Liver (tissue), 9 donors: ENCODE results near the gene SLFN12L. TPM values are rescaled to one million over a fixed set of nuclear protein-coding genes. Genes with fewer than 3 reads are reported as not detected.
A peak's percentile ranks its signal among the peaks of the same experiment; 100 is the strongest.
"Not testable (repeated sequence)": the region's sequence is repeated elsewhere in the genome, so short reads cannot be mapped to it uniquely, and the experiment has no call there.

Experiments used
- DNase-seq: peaks from one replicate; pipeline ENCODE4 v3.0.0-alpha.2; 2017; ENCODE audit warnings: low spot score
- H3K27ac ChIP-seq, 2 donors: one replicate each; pipeline ENCODE4 v1.7.0; 2013; ENCODE audit warnings: inconsistent platforms in 2 of 2, low read length in 2 of 2, control low read depth in 1 of 2, low read depth in 1 of 2, mild to moderate bottlenecking in 1 of 2
- H3K27me3 ChIP-seq, 4 donors: one replicate each; pipeline versions ENCODE4 v1.6.1 to v1.7.0; 2013; ENCODE audit warnings: low read length in 3 of 4, inconsistent platforms in 1 of 4, mild to moderate bottlenecking in 1 of 4, moderate library complexity in 1 of 4; ENCODE audit not compliant: control insufficient read depth in 4 of 4, insufficient read depth in 4 of 4
- H3K36me3 ChIP-seq, 4 donors: one replicate each; pipeline versions ENCODE4 v1.6.1 to v1.7.0; 2013; ENCODE audit warnings: low read length in 3 of 4, mild to moderate bottlenecking in 3 of 4, low read depth in 1 of 4, moderate library complexity in 1 of 4; ENCODE audit not compliant: control insufficient read depth in 4 of 4, insufficient read depth in 3 of 4
- H3K4me1 ChIP-seq, 4 donors: one replicate each; pipeline versions ENCODE4 v1.6.1 to v1.7.0; 2013; ENCODE audit warnings: low read length in 3 of 4, mild to moderate bottlenecking in 3 of 4, moderate library complexity in 1 of 4; ENCODE audit not compliant: control insufficient read depth in 4 of 4, insufficient read depth in 4 of 4
- H3K4me3 ChIP-seq, 3 donors: one replicate each; pipeline versions ENCODE4 v1.6.1 to v1.7.0; 2013; ENCODE audit warnings: low read length in 3 of 3, control low read depth in 1 of 3, low read depth in 1 of 3, mild to moderate bottlenecking in 1 of 3
- H3K9ac ChIP-seq, 2 donors: one replicate each; pipeline ENCODE4 v1.7.0; 2013; ENCODE audit warnings: low read length in 2 of 2, mild to moderate bottlenecking in 2 of 2, moderate library complexity in 2 of 2, control low read depth in 1 of 2, low read depth in 1 of 2
- H3K9me3 ChIP-seq, 4 donors: one replicate each; pipeline versions ENCODE4 v1.6.1 to v1.7.0; 2013; ENCODE audit warnings: low read length in 3 of 4; ENCODE audit not compliant: control insufficient read depth in 4 of 4
- EGR1 ChIP-seq, 2 donors: IDR thresholded peaks; 2 replicates each; pipeline ENCODE4 v1.6.1; 2016 to 2018; ENCODE audit warnings: antibody characterized with exemption in 2 of 2, low read depth in 2 of 2
- FOXA1 ChIP-seq: IDR thresholded peaks from 2 replicates; pipeline ENCODE4 v1.6.1; 2016; ENCODE audit warnings: antibody characterized with exemption
- FOXA2 ChIP-seq: IDR thresholded peaks from 2 replicates; pipeline ENCODE4 v1.6.1; 2016; ENCODE audit warnings: antibody characterized with exemption
- GABPA ChIP-seq, 2 donors: IDR thresholded peaks in 1 of 2; conservative IDR thresholded peaks in 1 of 2; 2 replicates each; pipeline ENCODE4 v1.6.1; 2016; ENCODE audit warnings: antibody characterized with exemption in 2 of 2, mild to moderate bottlenecking in 1 of 2, moderate library complexity in 1 of 2
- HNF4A ChIP-seq, 2 donors: conservative IDR thresholded peaks; 2 replicates each; pipeline ENCODE4 v1.6.1; 2016; ENCODE audit warnings: antibody characterized with exemption in 2 of 2, mild to moderate bottlenecking in 2 of 2
- HNF4G ChIP-seq: IDR thresholded peaks from 2 replicates; pipeline ENCODE4 v1.6.1; 2016; ENCODE audit warnings: antibody characterized with exemption
- JUND ChIP-seq, 2 donors: IDR thresholded peaks; 2 replicates each; pipeline ENCODE4 v1.6.1; 2016; ENCODE audit warnings: antibody characterized with exemption in 2 of 2
- NR2F2 ChIP-seq: IDR thresholded peaks from 2 replicates; pipeline ENCODE4 v1.6.1; 2016; ENCODE audit warnings: antibody characterized with exemption
- RAD21 ChIP-seq, 2 donors: IDR thresholded peaks; 2 replicates each; pipeline ENCODE4 v1.6.1; 2016; ENCODE audit warnings: antibody characterized with exemption in 2 of 2, mild to moderate bottlenecking in 2 of 2
- RXRA ChIP-seq, 2 donors: IDR thresholded peaks; 2 replicates each; pipeline ENCODE4 v1.6.1; 2017 to 2018; ENCODE audit warnings: antibody characterized with exemption in 2 of 2, mild to moderate bottlenecking in 1 of 2
- SP1 ChIP-seq: IDR thresholded peaks from 2 replicates; pipeline ENCODE4 v1.6.1; 2018; ENCODE audit warnings: antibody characterized with exemption, mild to moderate bottlenecking
- TAF1 ChIP-seq: conservative IDR thresholded peaks from 2 replicates; pipeline ENCODE4 v1.6.1; 2016; ENCODE audit warnings: antibody characterized with exemption, mild to moderate bottlenecking
- YY1 ChIP-seq: IDR thresholded peaks from 2 replicates; pipeline ENCODE4 v1.6.1; 2016; ENCODE audit warnings: antibody characterized with exemption, mild to moderate bottlenecking
- WGBS: extraction: QIAGEN DNeasy Blood & Tissue Kit; methylation state at CpG from one replicate; pipeline ENCODE4 v1.1.7; 2013; 5-methylcytosine and 5-hydroxymethylcytosine counted together
- polyA plus RNA-seq, 2 donors: library from polyadenylated mRNA; stranded (reverse) in 1 of 2; unstranded in 1 of 2; fragments of 200-250 nt in 1 of 2; fragments of >200 nt in 1 of 2; fragmentation: Nextera tagmentation in 1 of 2; extraction: Ambion mirVana in 1 of 2; gene quantifications; one replicate each; pipeline versions ENCODE4 v1.2.1 to v1.2.3, GENCODE V29; 2013 to 2015
- total RNA-seq, 2 donors: library from RNA; depleted of rRNA; stranded (reverse); fragments of >200 nt; gene quantifications; one replicate each; pipeline ENCODE4 v1.2.3, GENCODE V29; 2014
- TF ChIP-seq, protein P1 (sequence below): IDR thresholded peaks from 2 replicates; pipeline ENCODE4 v1.6.1; 2016; ENCODE audit warnings: antibody characterized with exemption
- TF ChIP-seq, protein P2 (sequence below): IDR thresholded peaks from 2 replicates; pipeline ENCODE4 v1.6.1; 2016; ENCODE audit warnings: antibody characterized with exemption
- TF ChIP-seq, protein P3 (sequence below): IDR thresholded peaks from 2 replicates; pipeline ENCODE4 v1.6.1; 2016; ENCODE audit warnings: antibody characterized with exemption, mild to moderate bottlenecking
- TF ChIP-seq, protein P4 (sequence below): fragments of 150-350 bp; IDR thresholded peaks from 2 replicates; pipeline ENCODE4 v1.5.1; 2017; ENCODE audit warnings: improper control_type of control experiment, low read depth, low read length; ENCODE audit not compliant: missing input control
- TF ChIP-seq, protein P5 (sequence below): IDR thresholded peaks from 2 replicates; pipeline ENCODE4 v1.6.1; 2016; ENCODE audit warnings: antibody characterized with exemption
- donor health status: healthy.
- donor health status: healthy.
- donor health status: healthy.
- donor health status: healthy.
- donor health status: healthy.

Gene SLFN12L
- total and polyA plus RNA-seq, 4 donors: 0.09 to 2.2 (median 0.27) TPM

DNA sequence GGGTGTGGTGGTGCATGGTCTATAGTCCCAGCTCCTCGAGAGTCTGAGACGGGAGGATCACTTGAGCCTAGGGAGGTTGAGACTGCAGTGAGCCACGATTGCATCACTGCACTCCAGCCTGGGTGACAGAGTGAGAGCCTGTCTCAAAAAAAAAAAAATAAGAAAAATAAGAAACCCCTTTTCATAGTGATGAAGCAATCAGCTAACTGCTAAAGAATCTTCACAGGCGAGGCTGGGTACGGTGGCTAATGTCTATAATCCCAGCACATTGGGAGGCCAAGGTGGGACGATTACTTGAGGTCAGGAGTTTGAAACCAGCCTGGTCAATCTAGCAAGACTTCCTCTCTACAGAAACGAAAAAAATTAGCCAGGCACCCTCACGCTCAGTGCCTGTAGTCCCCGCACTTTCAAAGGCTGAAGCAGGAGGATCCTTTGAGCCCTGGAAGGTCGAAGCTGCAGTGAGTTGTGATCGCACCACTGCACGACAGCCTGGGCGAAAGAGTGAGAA, 760 bp downstream of the SLFN12L start:
- Histone ChIP-seq H3K27ac (peak overlapping the region in 1 of 2 donors; percentile 42), H3K4me1 (peaks cover 2 to 24% (median 12%) of the 10 kb centered on the region in 4 donors), H3K27me3 (no peaks in the 10 kb centered on the region), H3K9me3 (no peaks in the 10 kb centered on the region), H3K9ac (peak overlapping the region in 1 of 2 donors; percentile 28), H3K4me3 (no peak overlapping the region), H3K36me3 (no peaks in the 10 kb centered on the region)
- TF ChIP-seq, protein P1, sequence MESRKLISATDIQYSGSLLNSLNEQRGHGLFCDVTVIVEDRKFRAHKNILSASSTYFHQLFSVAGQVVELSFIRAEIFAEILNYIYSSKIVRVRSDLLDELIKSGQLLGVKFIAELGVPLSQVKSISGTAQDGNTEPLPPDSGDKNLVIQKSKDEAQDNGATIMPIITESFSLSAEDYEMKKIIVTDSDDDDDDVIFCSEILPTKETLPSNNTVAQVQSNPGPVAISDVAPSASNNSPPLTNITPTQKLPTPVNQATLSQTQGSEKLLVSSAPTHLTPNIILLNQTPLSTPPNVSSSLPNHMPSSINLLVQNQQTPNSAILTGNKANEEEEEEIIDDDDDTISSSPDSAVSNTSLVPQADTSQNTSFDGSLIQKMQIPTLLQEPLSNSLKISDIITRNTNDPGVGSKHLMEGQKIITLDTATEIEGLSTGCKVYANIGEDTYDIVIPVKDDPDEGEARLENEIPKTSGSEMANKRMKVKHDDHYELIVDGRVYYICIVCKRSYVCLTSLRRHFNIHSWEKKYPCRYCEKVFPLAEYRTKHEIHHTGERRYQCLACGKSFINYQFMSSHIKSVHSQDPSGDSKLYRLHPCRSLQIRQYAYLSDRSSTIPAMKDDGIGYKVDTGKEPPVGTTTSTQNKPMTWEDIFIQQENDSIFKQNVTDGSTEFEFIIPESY: no peak
- TF ChIP-seq FOXA2: no peak
- TF ChIP-seq, protein P2, sequence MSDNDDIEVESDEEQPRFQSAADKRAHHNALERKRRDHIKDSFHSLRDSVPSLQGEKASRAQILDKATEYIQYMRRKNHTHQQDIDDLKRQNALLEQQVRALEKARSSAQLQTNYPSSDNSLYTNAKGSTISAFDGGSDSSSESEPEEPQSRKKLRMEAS: no peak
- no peak for TF ChIP-seq FOXA1
- no peak for TF ChIP-seq HNF4G
- no peak for TF ChIP-seq RAD21 (IDR thresholded peaks at IDR 0.05)
- TF ChIP-seq, protein P3, sequence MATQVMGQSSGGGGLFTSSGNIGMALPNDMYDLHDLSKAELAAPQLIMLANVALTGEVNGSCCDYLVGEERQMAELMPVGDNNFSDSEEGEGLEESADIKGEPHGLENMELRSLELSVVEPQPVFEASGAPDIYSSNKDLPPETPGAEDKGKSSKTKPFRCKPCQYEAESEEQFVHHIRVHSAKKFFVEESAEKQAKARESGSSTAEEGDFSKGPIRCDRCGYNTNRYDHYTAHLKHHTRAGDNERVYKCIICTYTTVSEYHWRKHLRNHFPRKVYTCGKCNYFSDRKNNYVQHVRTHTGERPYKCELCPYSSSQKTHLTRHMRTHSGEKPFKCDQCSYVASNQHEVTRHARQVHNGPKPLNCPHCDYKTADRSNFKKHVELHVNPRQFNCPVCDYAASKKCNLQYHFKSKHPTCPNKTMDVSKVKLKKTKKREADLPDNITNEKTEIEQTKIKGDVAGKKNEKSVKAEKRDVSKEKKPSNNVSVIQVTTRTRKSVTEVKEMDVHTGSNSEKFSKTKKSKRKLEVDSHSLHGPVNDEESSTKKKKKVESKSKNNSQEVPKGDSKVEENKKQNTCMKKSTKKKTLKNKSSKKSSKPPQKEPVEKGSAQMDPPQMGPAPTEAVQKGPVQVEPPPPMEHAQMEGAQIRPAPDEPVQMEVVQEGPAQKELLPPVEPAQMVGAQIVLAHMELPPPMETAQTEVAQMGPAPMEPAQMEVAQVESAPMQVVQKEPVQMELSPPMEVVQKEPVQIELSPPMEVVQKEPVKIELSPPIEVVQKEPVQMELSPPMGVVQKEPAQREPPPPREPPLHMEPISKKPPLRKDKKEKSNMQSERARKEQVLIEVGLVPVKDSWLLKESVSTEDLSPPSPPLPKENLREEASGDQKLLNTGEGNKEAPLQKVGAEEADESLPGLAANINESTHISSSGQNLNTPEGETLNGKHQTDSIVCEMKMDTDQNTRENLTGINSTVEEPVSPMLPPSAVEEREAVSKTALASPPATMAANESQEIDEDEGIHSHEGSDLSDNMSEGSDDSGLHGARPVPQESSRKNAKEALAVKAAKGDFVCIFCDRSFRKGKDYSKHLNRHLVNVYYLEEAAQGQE: no peak
- TF ChIP-seq YY1: no peak
- no peak for TF ChIP-seq HNF4A (conservative IDR thresholded peaks at IDR 0.05)
- TF ChIP-seq NR2F2: no peak
- TF ChIP-seq TAF1: no peak
- TF ChIP-seq RXRA (IDR thresholded peaks at IDR 0.05): no peak
- no peak for TF ChIP-seq EGR1 (IDR thresholded peaks at IDR 0.05; ENCODE audit: low read depth in 2 of 2)
- no peak for TF ChIP-seq GABPA (IDR thresholded peaks at IDR 0.05 in 1 of 2, conservative IDR thresholded peaks at IDR 0.05 in 1 of 2)
- no peak for TF ChIP-seq JUND (IDR thresholded peaks at IDR 0.05)
- TF ChIP-seq, protein P4, sequence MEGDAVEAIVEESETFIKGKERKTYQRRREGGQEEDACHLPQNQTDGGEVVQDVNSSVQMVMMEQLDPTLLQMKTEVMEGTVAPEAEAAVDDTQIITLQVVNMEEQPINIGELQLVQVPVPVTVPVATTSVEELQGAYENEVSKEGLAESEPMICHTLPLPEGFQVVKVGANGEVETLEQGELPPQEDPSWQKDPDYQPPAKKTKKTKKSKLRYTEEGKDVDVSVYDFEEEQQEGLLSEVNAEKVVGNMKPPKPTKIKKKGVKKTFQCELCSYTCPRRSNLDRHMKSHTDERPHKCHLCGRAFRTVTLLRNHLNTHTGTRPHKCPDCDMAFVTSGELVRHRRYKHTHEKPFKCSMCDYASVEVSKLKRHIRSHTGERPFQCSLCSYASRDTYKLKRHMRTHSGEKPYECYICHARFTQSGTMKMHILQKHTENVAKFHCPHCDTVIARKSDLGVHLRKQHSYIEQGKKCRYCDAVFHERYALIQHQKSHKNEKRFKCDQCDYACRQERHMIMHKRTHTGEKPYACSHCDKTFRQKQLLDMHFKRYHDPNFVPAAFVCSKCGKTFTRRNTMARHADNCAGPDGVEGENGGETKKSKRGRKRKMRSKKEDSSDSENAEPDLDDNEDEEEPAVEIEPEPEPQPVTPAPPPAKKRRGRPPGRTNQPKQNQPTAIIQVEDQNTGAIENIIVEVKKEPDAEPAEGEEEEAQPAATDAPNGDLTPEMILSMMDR: no peak
- TF ChIP-seq SP1: no peak
- TF ChIP-seq, protein P5, sequence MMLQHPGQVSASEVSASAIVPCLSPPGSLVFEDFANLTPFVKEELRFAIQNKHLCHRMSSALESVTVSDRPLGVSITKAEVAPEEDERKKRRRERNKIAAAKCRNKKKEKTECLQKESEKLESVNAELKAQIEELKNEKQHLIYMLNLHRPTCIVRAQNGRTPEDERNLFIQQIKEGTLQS: no peak
- 83% methylated on average over 13 of the region's 13 CpGs for WGBS
- DNase-seq: no peak

DNA sequence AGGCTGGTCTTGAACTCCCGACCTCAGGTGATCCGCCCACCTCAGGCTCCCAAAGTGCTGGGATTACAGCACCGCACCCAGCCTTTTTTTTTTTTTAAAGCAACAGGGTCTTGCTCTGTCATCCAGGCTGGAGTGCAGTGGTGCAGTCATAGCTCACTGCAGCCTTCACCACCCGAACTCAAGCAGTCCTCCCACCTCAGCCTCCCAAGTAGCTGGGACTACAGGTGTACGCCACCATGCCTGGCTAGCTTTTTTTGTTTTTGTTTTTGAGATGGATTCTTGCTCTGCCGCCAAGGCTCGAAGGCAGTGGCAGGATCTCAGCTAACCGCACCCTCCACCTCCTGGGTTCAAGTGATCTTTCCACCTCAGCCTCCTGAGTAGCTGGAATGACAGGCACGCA, 2.1 kb downstream of the SLFN12L start:
- not testable (repeated sequence) for H3K36me3 ChIP-seq, H3K27ac ChIP-seq, H3K4me3 ChIP-seq, H3K9ac ChIP-seq, H3K27me3 ChIP-seq, DNase-seq, H3K9me3 ChIP-seq
- 87% methylated on average over 9 of the region's 9 CpGs for WGBS
- peaks cover 2 to 22% (median 10%) of the 10 kb centered on the region in 4 donors for H3K4me1 ChIP-seq
